AG04450 (cell line): ENCODE data around the gene RAP1GAP. TPM values are rescaled to one million over a fixed set of nuclear protein-coding genes. Genes with fewer than 3 reads are reported as not detected.

Experiments used
- CTCF ChIA-PET: fragments of 300-600, 350-600 bp; formaldehyde crosslinking; extraction: SDS; loops from one replicate; lab custom pipeline; 2022; ENCODE audit warnings: antibody characterized with exemption, inconsistent platforms; lab: Charles Lee
- POLR2A ChIA-PET: fragments of 350-600 bp; formaldehyde crosslinking; extraction: SDS; loops from one replicate; lab custom pipeline; 2021; ENCODE audit warnings: antibody characterized with exemption, inconsistent platforms; lab: Yijun Ruan, JAX
- DNase-seq: peaks from one replicate; pipeline ENCODE4 v3.0.0-alpha.2; 2011; ENCODE audit warnings: low read depth, low spot score
- H3K27ac ChIP-seq: one replicate; pipeline ENCODE4 v1.5.1; 2012; ENCODE audit warnings: low read depth, low read length, control low read depth
- H3K27me3 ChIP-seq: one replicate; pipeline ENCODE4 v1.6.0; 2012; ENCODE audit warnings: low read length; ENCODE audit not compliant: control insufficient read depth, insufficient read depth
- H3K4me3 ChIP-seq: 2 replicates; pipeline ENCODE4 v1.5.1; 2011; ENCODE audit warnings: mild to moderate bottlenecking, low read depth, low read length, control low read depth
- H3K9me3 ChIP-seq: 2 replicates; pipeline ENCODE4 v1.5.1; 2012; ENCODE audit warnings: low read length; ENCODE audit not compliant: control insufficient read depth, insufficient read depth
- CTCF ChIP-seq: IDR thresholded peaks from 2 replicates; pipeline ENCODE4 v1.5.1; 2011; ENCODE audit warnings: low read depth, low read length, control low read depth, inconsistent platforms
- polyA plus RNA-seq: library from polyadenylated mRNA; depleted of rRNA; stranded (reverse); fragments of >200 nt; gene quantifications from 2 replicates; pipeline ENCODE4 v1.2.3, GENCODE V29; 2011

RAP1GAP gene
- polyA plus RNA-seq, 1 experiment: 0.14 TPM

GRCh38 chr1:21666576-21667320 is 2.4 kb downstream of the RAP1GAP start:
- H3K4me3 ChIP-seq: no peak overlapping the region
- no peak for TF ChIP-seq CTCF
- no peak for DNase-seq
- peaks cover 74% of the 10 kb centered on the region for H3K27me3 ChIP-seq
- POLR2A ChIA-PET: no interaction called here
- CTCF ChIA-PET: no interaction called here
- no peak overlapping the region for H3K27ac ChIP-seq
- H3K9me3 ChIP-seq: no peaks in the 10 kb centered on the region

GRCh38 chr1:21665711-21666575 is 3.2 kb downstream of the RAP1GAP start:
- no peak overlapping the region for H3K4me3 ChIP-seq
- peaks cover 71% of the 10 kb centered on the region for H3K27me3 ChIP-seq
- TF ChIP-seq CTCF: no peak
- ChIA-PET CTCF (no interaction called here), POLR2A (no interaction called here)
- no peak overlapping the region for H3K27ac ChIP-seq
- DNase-seq: no peak
- no peaks in the 10 kb centered on the region for H3K9me3 ChIP-seq

- Histone ChIP-seq H3K27ac (no peak overlapping the region), H3K27me3 (peaks cover 64% of the 10 kb centered on the region), H3K4me3 (no peak overlapping the region), H3K9me3 (no peaks in the 10 kb centered on the region)
- TF ChIP-seq CTCF: no peak
- POLR2A ChIA-PET: no interaction called here
- CTCF ChIA-PET: no interaction called here
- DNase-seq: no peak
Measured at GRCh38 chr1:21664806-21665588, 4.2 kb downstream of the RAP1GAP start.

GRCh38 chr1:21663951-21664805 is 5.0 kb downstream of the RAP1GAP start:
- CTCF ChIA-PET: no interaction called here
- POLR2A ChIA-PET: no interaction called here

More at GRCh38 chr1:21663951-21664805, 5.0 kb downstream of the RAP1GAP start:
- no peak for TF ChIP-seq CTCF
- H3K27ac ChIP-seq: no peak overlapping the region
- H3K27me3 ChIP-seq: peaks cover 63% of the 10 kb centered on the region
- H3K4me3 ChIP-seq: no peak overlapping the region
- H3K9me3 ChIP-seq: no peaks in the 10 kb centered on the region
- no peak for DNase-seq
